Peyer's patch (tissue), 4 donors: ENCODE data around the gene FBXO41. TPM values are rescaled to one million over a fixed set of nuclear protein-coding genes. Genes with fewer than 3 reads are reported as not detected.

Source experiments
- DNase-seq, 3 donors: peaks; one replicate each; pipeline ENCODE4 v3.0.0-alpha.2; 2017 to 2019
- H3K27ac ChIP-seq, 4 donors: fragments of 200-600 bp; sonication (generic); one replicate each; pipeline ENCODE4 v1.5.1; 2016 to 2019
- H3K27me3 ChIP-seq, 2 donors: fragments of 200-600 bp; sonication (generic); one replicate each; pipeline ENCODE4 v1.5.1; 2019
- H3K36me3 ChIP-seq, 3 donors: fragments of 200-600 bp; sonication (generic); one replicate each; pipeline ENCODE4 v1.5.1; 2016 to 2019
- H3K4me1 ChIP-seq, 4 donors: fragments of 200-600 bp; sonication (generic); one replicate each; pipeline ENCODE4 v1.5.1; 2016 to 2019
- H3K4me3 ChIP-seq, 4 donors: fragments of 200-600 bp; sonication (generic); 1 replicate in 3 of 4; 2 replicates in 1 of 4; pipeline ENCODE4 v1.5.1; 2016 to 2019; ENCODE audit warnings: mild to moderate bottlenecking in 1 of 4
- H3K9me3 ChIP-seq, 4 donors: fragments of 200-600 bp; sonication (generic); one replicate each; pipeline ENCODE4 v1.5.1; 2016 to 2019; ENCODE audit warnings: mild to moderate bottlenecking in 1 of 4
- POLR2A ChIP-seq, 2 donors: fragments of 450-650 bp; IDR thresholded peaks; one replicate each; pipeline ENCODE4 v1.5.1; 2017; ENCODE audit warnings: antibody characterized with exemption in 2 of 2, mild to moderate bottlenecking in 2 of 2, moderate library complexity in 2 of 2
- small RNA-seq, 2 donors: library from RNA; depleted of rRNA; stranded (forward); fragments of <200 nt; gene quantifications; one replicate each; pipeline ENCODE3, GENCODE V24; 2016
- total RNA-seq, 4 donors: library from RNA; depleted of rRNA; stranded (reverse); fragments of >200 nt; gene quantifications; one replicate each; pipeline ENCODE4 v1.1.0, GENCODE V29; 2016
- TF ChIP-seq, protein P1 (sequence below), 6 experiments: fragments of 450-650 bp in 4 of 6; fragments of 200-600 bp in 2 of 6; sonication (generic) in 1 of 6; IDR thresholded peaks; one replicate each; pipeline ENCODE4 v1.5.1; 2017 to 2019; ENCODE audit warnings: antibody characterized with exemption in 6 of 6, mild to moderate bottlenecking in 3 of 6, moderate library complexity in 1 of 6

The FBXO41 gene
- total RNA-seq, 4 donors from 2014 or later: 1.8 to 12.4 (median 5.7) TPM

GRCh38 chr2:73212098-73212447 lies 72.2 kb downstream of the FBXO41 start:
- H3K27ac ChIP-seq: no peak overlapping the region
- H3K36me3 ChIP-seq: no peaks in the 10 kb centered on the region
- peaks cover 0 to 18% (median 5%) of the 10 kb centered on the region in 4 donors for H3K4me1 ChIP-seq
- TF ChIP-seq POLR2A (IDR thresholded peaks at IDR 0.05): no peak
- H3K9me3 ChIP-seq: no peaks in the 10 kb centered on the region
- DNase-seq: no peak
- H3K27me3 ChIP-seq: no peaks in the 10 kb centered on the region
- no peak overlapping the region for H3K4me3 ChIP-seq

GRCh38 chr2:73210696-73211095 lies 73.6 kb downstream of the FBXO41 start:
- Histone ChIP-seq H3K36me3 (no peaks in the 10 kb centered on the region), H3K27me3 (no peaks in the 10 kb centered on the region), H3K9me3 (no peaks in the 10 kb centered on the region), H3K27ac (no peak overlapping the region), H3K4me3 (no peak overlapping the region), H3K4me1 (peaks cover 0 to 18% (median 5%) of the 10 kb centered on the region in 4 donors)
- no peak for TF ChIP-seq POLR2A (IDR thresholded peaks at IDR 0.05)
- TF ChIP-seq, protein P1, sequence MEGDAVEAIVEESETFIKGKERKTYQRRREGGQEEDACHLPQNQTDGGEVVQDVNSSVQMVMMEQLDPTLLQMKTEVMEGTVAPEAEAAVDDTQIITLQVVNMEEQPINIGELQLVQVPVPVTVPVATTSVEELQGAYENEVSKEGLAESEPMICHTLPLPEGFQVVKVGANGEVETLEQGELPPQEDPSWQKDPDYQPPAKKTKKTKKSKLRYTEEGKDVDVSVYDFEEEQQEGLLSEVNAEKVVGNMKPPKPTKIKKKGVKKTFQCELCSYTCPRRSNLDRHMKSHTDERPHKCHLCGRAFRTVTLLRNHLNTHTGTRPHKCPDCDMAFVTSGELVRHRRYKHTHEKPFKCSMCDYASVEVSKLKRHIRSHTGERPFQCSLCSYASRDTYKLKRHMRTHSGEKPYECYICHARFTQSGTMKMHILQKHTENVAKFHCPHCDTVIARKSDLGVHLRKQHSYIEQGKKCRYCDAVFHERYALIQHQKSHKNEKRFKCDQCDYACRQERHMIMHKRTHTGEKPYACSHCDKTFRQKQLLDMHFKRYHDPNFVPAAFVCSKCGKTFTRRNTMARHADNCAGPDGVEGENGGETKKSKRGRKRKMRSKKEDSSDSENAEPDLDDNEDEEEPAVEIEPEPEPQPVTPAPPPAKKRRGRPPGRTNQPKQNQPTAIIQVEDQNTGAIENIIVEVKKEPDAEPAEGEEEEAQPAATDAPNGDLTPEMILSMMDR (IDR thresholded peaks at IDR 0.05): no peak
- no peak for DNase-seq

DNA sequence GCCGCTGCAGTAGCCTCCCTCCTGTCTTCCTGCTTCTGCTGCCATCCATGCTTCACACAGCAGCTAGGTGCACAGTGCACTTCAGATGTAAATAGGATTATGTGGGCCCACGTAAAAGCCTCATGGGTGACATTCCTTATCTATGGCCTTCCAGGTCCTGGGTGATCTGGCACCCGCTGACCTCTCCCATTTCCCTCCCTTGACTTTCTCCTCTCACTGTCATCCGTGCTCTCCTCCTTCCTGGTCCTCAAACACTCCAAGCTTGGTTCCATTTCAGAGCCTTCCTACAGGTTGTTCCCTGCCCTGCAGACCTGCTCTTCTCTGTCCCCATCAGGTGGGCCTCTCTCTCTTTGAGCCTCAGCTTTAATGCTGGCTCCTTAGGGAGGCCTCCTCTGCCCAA lies 74.3 kb downstream of the FBXO41 start:
- H3K27me3 ChIP-seq: no peaks in the 10 kb centered on the region
- no peaks in the 10 kb centered on the region for H3K36me3 ChIP-seq
- H3K4me3 ChIP-seq: no peak overlapping the region
- DNase-seq: no peak
- H3K4me1 ChIP-seq: peaks cover 0 to 12% (median 5%) of the 10 kb centered on the region in 4 donors
- H3K27ac ChIP-seq: no peak overlapping the region
- TF ChIP-seq, protein P1 (IDR thresholded peaks at IDR 0.05): no peak
- no peak for TF ChIP-seq POLR2A (IDR thresholded peaks at IDR 0.05)
- no peaks in the 10 kb centered on the region for H3K9me3 ChIP-seq

GRCh38 chr2:73208258-73208657 lies 76.0 kb downstream of the FBXO41 start:
- TF ChIP-seq, protein P1 (IDR thresholded peaks at IDR 0.05): no peak
- TF ChIP-seq POLR2A (IDR thresholded peaks at IDR 0.05): no peak
- peaks cover 0 to 3% of the 10 kb centered on the region in 2 donors for H3K27me3 ChIP-seq
- no peaks in the 10 kb centered on the region for H3K9me3 ChIP-seq
- no peaks in the 10 kb centered on the region for H3K36me3 ChIP-seq
- H3K4me1 ChIP-seq: peaks cover 0 to 2% (median under 1%) of the 10 kb centered on the region in 4 donors
- H3K4me3 ChIP-seq: no peak overlapping the region
- DNase-seq: no peak
- H3K27ac ChIP-seq: no peak overlapping the region

DNA sequence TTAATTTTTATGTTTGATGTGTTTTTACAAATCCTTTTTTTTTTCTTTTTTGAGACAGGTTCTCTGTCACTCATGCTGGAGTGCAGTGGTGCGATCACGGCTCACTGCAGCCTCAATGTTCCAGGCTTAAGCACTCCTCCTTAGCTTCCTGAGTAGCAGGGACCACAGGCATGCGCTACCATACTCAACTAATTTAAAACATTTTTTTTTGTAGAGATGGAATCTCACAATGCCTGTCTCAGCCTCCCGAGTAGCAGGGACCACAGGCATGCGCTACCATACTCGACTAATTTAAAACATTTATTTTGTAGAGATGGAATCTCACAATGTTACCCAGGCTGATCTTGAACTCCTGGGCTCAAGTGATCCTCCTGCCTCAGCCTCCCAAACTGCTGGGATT lies 78.7 kb downstream of the FBXO41 start:
- H3K27ac ChIP-seq: no peak overlapping the region
- no peak for DNase-seq
- no peaks in the 10 kb centered on the region for H3K36me3 ChIP-seq
- no peaks in the 10 kb centered on the region for H3K9me3 ChIP-seq
- H3K4me3 ChIP-seq: no peak overlapping the region
- TF ChIP-seq, protein P1 (IDR thresholded peaks at IDR 0.05): no peak
- no peak for TF ChIP-seq POLR2A (IDR thresholded peaks at IDR 0.05)
- peaks cover 0 to 16% of the 10 kb centered on the region in 2 donors for H3K27me3 ChIP-seq
- peaks cover 0 to 14% (median 10%) of the 10 kb centered on the region in 4 donors for H3K4me1 ChIP-seq

Small RNA genes lying within 50 kb of the gene (small RNA-seq; reads per million reads assigned to genes)
- gene RNU6-111P: 0 reads per million in 2 donors

Other genes with a start within 250 kb of the FBXO41 start
- gene SFXN5, start 212.8 kb downstream of the FBXO41 start, total RNA-seq: 10 to 100 TPM; 22.9 to 55.4 (median 41.2) TPM
- gene RAB11FIP5, start 171.5 kb downstream of the FBXO41 start, total RNA-seq: 10 to 100 TPM in 1 of 4 donors, 1 to 10 TPM in 3; 5.1 to 10.7 (median 9.3) TPM
- not detected for gene NOTO, start 81.9 kb downstream of the FBXO41 start, total RNA-seq
- gene SMYD5, start 70.2 kb downstream of the FBXO41 start, total RNA-seq: 10 to 100 TPM in 3 of 4 donors, 1 to 10 TPM in 1; 5.1 to 46.2 (median 15.6) TPM
- gene PRADC1, start 51.2 kb downstream of the FBXO41 start, total RNA-seq: 10 to 100 TPM; 30.5 to 69.9 (median 41.4) TPM
- 100 to 1,000 TPM in 2 of 4 donors, 10 to 100 TPM in 2; 83.5 to 131 (median 95.6) TPM for gene CCT7, start 50.2 kb downstream of the FBXO41 start, total RNA-seq
- gene EGR4, start 9.1 kb upstream of the FBXO41 start, total RNA-seq: not detected
- gene ALMS1, start 101.4 kb upstream of the FBXO41 start, total RNA-seq: 10 to 100 TPM; 22.9 to 98.2 (median 44.9) TPM